Gastrocnemius medialis (tissue), 4 donors: ENCODE data around the gene HABP4. TPM values are rescaled to one million over a fixed set of nuclear protein-coding genes. Genes with fewer than 3 reads are reported as not detected.

Experiments used
- ATAC-seq, 2 donors: fragments of 150-250 bp; one replicate each; pipeline ENCODE4 v1.9.1; 2016
- DNase-seq, 2 donors: peaks; one replicate each; pipeline ENCODE4 v3.0.0-alpha.2; 2019
- H3K27ac ChIP-seq, 4 donors: fragments of 200-600 bp; sonication (generic); 1 replicate in 1 of 4; 2 replicates in 3 of 4; pipeline ENCODE4 v1.5.1; 2016 to 2018; ENCODE audit warnings: mild to moderate bottlenecking in 2 of 4, moderate library complexity in 1 of 4
- H3K27me3 ChIP-seq, 3 donors: fragments of 200-600 bp; sonication (generic) in 2 of 3; 1 replicate in 1 of 3; 2 replicates in 2 of 3; pipeline versions ENCODE4 v1.5.1 to v1.6.0; 2016 to 2019; ENCODE audit warnings: mild to moderate bottlenecking in 1 of 3, moderate library complexity in 1 of 3
- H3K36me3 ChIP-seq, 2 donors: fragments of 200-600 bp; sonication (generic) in 1 of 2; one replicate each; pipeline ENCODE4 v1.5.1; 2017 to 2018
- H3K4me1 ChIP-seq, 2 donors: fragments of 200-600 bp; sonication (generic) in 1 of 2; one replicate each; pipeline ENCODE4 v1.5.1; 2016 to 2017; ENCODE audit warnings: mild to moderate bottlenecking in 2 of 2
- H3K4me3 ChIP-seq, 4 donors: fragments of 200-600 bp; sonication (generic) in 3 of 4; 1 replicate in 1 of 4; 2 replicates in 3 of 4; pipeline ENCODE4 v1.5.1; 2016 to 2019; ENCODE audit warnings: mild to moderate bottlenecking in 2 of 4
- H3K9me3 ChIP-seq, 3 donors: fragments of 200-600 bp; sonication (generic) in 2 of 3; 1 replicate in 1 of 3; 2 replicates in 2 of 3; pipeline ENCODE4 v1.5.1; 2016 to 2019
- POLR2A ChIP-seq, 2 donors: fragments of 450-650 bp; IDR thresholded peaks; one replicate each; pipeline ENCODE4 v1.6.1; 2017; ENCODE audit warnings: antibody characterized with exemption in 2 of 2, mild to moderate bottlenecking in 2 of 2, moderate library complexity in 2 of 2
- in situ Hi-C, 4 donors: fragments of 200-750 bp; cut with MboI; loops; one replicate each; pipeline versions ENCODE4 v1.15.0 to v1.8.0; 2017; ENCODE audit warnings: low sequenced_read_pairs in 4 of 4
- intact Hi-C: fragments of 100-400 bp; cut with DNase I; formaldehyde crosslinking; loops from one replicate; pipeline ENCODE4 v1.15.1; 2023; ENCODE audit warnings: low total_unique reads
- total RNA-seq, 4 donors: library from RNA; depleted of rRNA; stranded (reverse); fragments of >200 nt; gene quantifications; one replicate each; pipeline versions ENCODE4 v1.1.0 to v1.2.3, GENCODE V29; 2016
- TF ChIP-seq, protein P1 (sequence below), 5 experiments: fragments of 450-650 bp in 3 of 5; fragments of 200-600 bp in 2 of 5; sonication (generic) in 2 of 5; IDR thresholded peaks in 4 of 5; conservative IDR thresholded peaks in 1 of 5; 1 replicate in 4 of 5; 2 replicates in 1 of 5; pipeline ENCODE4 v1.5.1; 2016 to 2019; ENCODE audit warnings: antibody characterized with exemption in 5 of 5, mild to moderate bottlenecking in 3 of 5, moderate library complexity in 3 of 5

The HABP4 gene
- total RNA-seq, 4 donors from 2014 or later, result 6.2 to 19.3 (median 12.3) TPM

DNA sequence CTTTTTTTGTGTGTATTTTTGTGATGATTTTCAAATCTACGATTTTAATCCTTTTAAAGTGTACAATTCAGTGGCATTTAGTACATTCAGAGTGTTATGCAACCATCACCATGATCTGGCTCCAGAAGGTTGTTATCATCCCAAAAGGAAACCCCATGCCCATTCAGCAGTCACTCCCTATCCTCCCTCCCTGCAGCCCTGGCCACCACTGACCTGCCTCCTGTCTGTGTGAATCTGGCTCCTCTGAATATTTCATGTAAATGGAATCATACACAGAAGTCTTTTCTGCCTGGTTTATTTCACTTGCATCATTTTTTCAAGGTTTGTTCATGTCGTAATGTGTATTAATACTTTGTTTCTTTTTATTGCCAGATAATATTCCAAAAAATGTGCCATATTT is 32.5 kb downstream of the HABP4 start:
- ATAC-seq, result no peak
- H3K27ac ChIP-seq, result no peak overlapping the region

DNA sequence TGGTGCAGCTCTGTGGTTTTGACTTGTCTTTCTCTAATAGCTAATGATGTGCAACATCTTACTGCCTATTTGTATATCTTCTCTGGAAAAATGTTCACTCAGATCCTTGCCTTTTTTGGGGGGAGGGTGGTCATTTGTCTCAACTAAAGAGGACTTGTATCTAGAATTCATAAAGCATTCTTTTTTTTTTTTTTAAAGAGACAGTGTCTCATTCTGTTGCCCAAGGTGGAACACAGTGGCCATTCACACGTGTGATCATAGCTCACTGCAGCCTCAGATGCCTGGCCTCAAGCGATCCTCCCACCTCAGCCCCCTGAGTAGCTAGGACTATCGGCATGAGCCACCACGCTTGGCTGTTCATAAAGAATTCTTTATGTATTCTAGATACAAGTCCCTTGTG is 33.2 kb downstream of the HABP4 start:
- ATAC-seq, result no peak

More for the DNA sequence above, 32.5 kb downstream of the HABP4 start:
- intact Hi-C loops, result no loop called here
- Histone ChIP-seq H3K36me3 (no peaks in the 10 kb centered on the region), H3K9me3 (no peaks in the 10 kb centered on the region), H3K27me3 (no peaks in the 10 kb centered on the region), H3K4me3 (no peak overlapping the region), H3K4me1 (peaks cover 17 to 18% of the 10 kb centered on the region in 2 donors)
- TF ChIP-seq POLR2A (IDR thresholded peaks at IDR 0.05), result no peak
- TF ChIP-seq, protein P1, sequence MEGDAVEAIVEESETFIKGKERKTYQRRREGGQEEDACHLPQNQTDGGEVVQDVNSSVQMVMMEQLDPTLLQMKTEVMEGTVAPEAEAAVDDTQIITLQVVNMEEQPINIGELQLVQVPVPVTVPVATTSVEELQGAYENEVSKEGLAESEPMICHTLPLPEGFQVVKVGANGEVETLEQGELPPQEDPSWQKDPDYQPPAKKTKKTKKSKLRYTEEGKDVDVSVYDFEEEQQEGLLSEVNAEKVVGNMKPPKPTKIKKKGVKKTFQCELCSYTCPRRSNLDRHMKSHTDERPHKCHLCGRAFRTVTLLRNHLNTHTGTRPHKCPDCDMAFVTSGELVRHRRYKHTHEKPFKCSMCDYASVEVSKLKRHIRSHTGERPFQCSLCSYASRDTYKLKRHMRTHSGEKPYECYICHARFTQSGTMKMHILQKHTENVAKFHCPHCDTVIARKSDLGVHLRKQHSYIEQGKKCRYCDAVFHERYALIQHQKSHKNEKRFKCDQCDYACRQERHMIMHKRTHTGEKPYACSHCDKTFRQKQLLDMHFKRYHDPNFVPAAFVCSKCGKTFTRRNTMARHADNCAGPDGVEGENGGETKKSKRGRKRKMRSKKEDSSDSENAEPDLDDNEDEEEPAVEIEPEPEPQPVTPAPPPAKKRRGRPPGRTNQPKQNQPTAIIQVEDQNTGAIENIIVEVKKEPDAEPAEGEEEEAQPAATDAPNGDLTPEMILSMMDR (IDR thresholded peaks at IDR 0.05 in 4 of 5, conservative IDR thresholded peaks at IDR 0.05 in 1 of 5), result no peak
- no peak for DNase-seq
- in situ Hi-C loops, result no loop called here

DNA sequence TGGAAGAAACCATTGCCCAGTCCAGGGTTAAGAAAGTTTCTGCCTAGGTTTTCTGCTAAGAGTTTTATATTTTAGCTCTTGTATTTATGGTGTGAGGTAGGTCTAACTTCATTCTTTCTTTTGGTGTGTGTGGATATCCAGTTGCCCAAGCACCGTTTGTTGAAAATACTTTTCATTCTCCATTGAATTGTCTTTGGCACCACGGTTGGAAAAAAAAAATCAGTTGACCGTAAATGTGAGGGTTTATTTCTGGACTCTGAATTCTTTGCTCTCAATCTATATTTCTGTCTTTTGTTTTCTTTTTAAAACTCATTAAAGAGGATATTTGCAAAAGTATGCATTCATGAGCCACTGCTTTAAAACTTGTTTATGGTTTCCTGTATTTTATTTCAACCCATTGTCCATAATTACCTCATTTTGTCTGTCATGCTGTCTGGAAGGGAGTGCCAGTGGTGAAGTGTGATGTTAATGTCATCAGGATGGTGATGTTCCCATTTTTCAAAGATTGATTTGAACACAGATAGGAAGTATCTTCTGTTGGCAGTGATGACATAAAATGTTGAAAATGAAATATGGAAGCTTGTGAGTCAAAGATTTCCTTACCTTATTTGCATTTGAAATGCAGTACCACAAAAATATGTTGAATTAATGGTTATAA is 33.9 kb downstream of the HABP4 start:
- Histone ChIP-seq H3K4me1 (peaks cover 19 to 21% of the 10 kb centered on the region in 2 donors), H3K27ac (no peak overlapping the region), H3K27me3 (no peaks in the 10 kb centered on the region), H3K4me3 (no peak overlapping the region), H3K36me3 (peaks cover 0 to 6% of the 10 kb centered on the region in 2 donors), H3K9me3 (no peaks in the 10 kb centered on the region)
- DNase-seq (no peak), ATAC-seq (no peak)
- in situ Hi-C loops (no loop called here), intact Hi-C loops (no loop called here)
- TF ChIP-seq POLR2A (IDR thresholded peaks at IDR 0.05), result no peak
- TF ChIP-seq, protein P1 (IDR thresholded peaks at IDR 0.05 in 4 of 5, conservative IDR thresholded peaks at IDR 0.05 in 1 of 5), result no peak

More for the DNA sequence above, 33.2 kb downstream of the HABP4 start:
- Histone ChIP-seq H3K4me1 (peaks cover 19 to 21% of the 10 kb centered on the region in 2 donors), H3K27me3 (no peaks in the 10 kb centered on the region), H3K9me3 (no peaks in the 10 kb centered on the region), H3K27ac (no peak overlapping the region), H3K4me3 (no peak overlapping the region), H3K36me3 (no peaks in the 10 kb centered on the region)
- in situ Hi-C loops, result no loop called here
- intact Hi-C loops, result no loop called here
- DNase-seq, result no peak
- no peak for TF ChIP-seq POLR2A (IDR thresholded peaks at IDR 0.05)
- TF ChIP-seq, protein P1 (IDR thresholded peaks at IDR 0.05 in 4 of 5, conservative IDR thresholded peaks at IDR 0.05 in 1 of 5), result no peak

DNA sequence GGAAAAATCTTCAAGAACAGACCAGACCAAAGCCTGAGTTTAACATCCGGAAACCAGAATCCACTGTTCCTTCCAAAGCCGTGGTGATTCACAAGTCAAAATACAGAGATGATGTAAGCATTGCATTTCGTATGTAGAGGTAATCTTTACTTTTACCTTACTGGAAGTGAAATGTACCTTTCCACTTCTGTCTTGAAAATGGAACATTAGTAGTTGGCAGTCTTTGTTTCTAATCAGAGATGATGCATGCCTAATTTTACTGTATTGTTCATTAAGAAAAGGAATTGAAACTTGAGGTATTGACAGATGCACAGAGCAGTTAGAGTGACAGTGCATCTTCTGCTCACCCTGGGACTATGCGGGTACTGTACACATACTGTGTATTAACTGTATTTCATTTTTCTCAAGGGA is 34.6 kb downstream of the HABP4 start:
- no peaks in the 10 kb centered on the region for H3K9me3 ChIP-seq
- ATAC-seq, result no peak
- in situ Hi-C loops (no loop called here), intact Hi-C loops (no loop called here)
- peaks cover 0 to 12% of the 10 kb centered on the region in 2 donors for H3K36me3 ChIP-seq
- no peak overlapping the region for H3K4me3 ChIP-seq
- no peaks in the 10 kb centered on the region for H3K27me3 ChIP-seq
- no peak overlapping the region for H3K27ac ChIP-seq
- no peak for TF ChIP-seq POLR2A (IDR thresholded peaks at IDR 0.05)
- TF ChIP-seq, protein P1 (IDR thresholded peaks at IDR 0.05 in 4 of 5, conservative IDR thresholded peaks at IDR 0.05 in 1 of 5), result no peak
- H3K4me1 ChIP-seq, result peaks cover 19 to 21% of the 10 kb centered on the region in 2 donors
- no peak for DNase-seq
